ENCODE data around the gene TMCO4. TPM values are rescaled to one million over a fixed set of nuclear protein-coding genes. Genes with fewer than 3 reads are reported as not detected.
A peak's percentile ranks its signal among the peaks of the same experiment; 100 is the strongest.

TMCO4 gene
- polyA plus RNA-seq, 5 donors: 14.5 to 21.1 (median 17.2) TPM

- no peak for DNase-seq
These were observed 111.5 kb downstream of the TMCO4 start for GRCh38 chr1:19688041-19688842.

GRCh38 chr1:19687414-19687813, 112.3 kb downstream of the TMCO4 start:
- DNase-seq: no peak

- no peak for DNase-seq
These were observed 113.7 kb downstream of the TMCO4 start for GRCh38 chr1:19685994-19686393.

GRCh38 chr1:19684677-19685076, 115.0 kb downstream of the TMCO4 start:
- no peak for DNase-seq

GRCh38 chr1:19683351-19683750, 116.4 kb downstream of the TMCO4 start:
- DNase-seq: no peak

GRCh38 chr1:19682901-19683300, 116.8 kb downstream of the TMCO4 start:
- no peak for DNase-seq

- DNase-seq: no peak
These were observed 117.5 kb downstream of the TMCO4 start for GRCh38 chr1:19682257-19682656.

GRCh38 chr1:19680644-19681043, 119.1 kb downstream of the TMCO4 start:
- no peak for DNase-seq

- DNase-seq: no peak
These were observed 120.0 kb downstream of the TMCO4 start for GRCh38 chr1:19679691-19680090.

GRCh38 chr1:19678931-19679453, 120.7 kb downstream of the TMCO4 start:
- DNase-seq: no peak

GRCh38 chr1:19678493-19678892, 121.2 kb downstream of the TMCO4 start:
- DNase-seq: no peak

- DNase-seq: peak in 1 of 2 donors; percentile 48
These were observed 123.2 kb downstream of the TMCO4 start for GRCh38 chr1:19676438-19676922.

- DNase-seq: no peak
These were observed 123.9 kb downstream of the TMCO4 start for GRCh38 chr1:19675797-19676196.

GRCh38 chr1:19672237-19672636, 127.5 kb downstream of the TMCO4 start:
- no peak for DNase-seq

- DNase-seq: no peak
These were observed 128.9 kb downstream of the TMCO4 start for GRCh38 chr1:19670787-19671186.

- DNase-seq: no peak
These were observed 130.8 kb downstream of the TMCO4 start for GRCh38 chr1:19668888-19669287.

GRCh38 chr1:19665496-19666465, 133.9 kb downstream of the TMCO4 start:
- no peak for DNase-seq

GRCh38 chr1:19665186-19665495, 134.6 kb downstream of the TMCO4 start:
- DNase-seq: no peak

- no peak for DNase-seq
These were observed 135.1 kb downstream of the TMCO4 start, which contains the start of gene HTR6 for GRCh38 chr1:19664453-19665185. Gene HTR6 (plus strand): TSS chr1:19664875. CDS start chr1:19665754, 879 bp downstream.

- DNase-seq: no peak
These were observed 137.4 kb downstream of the TMCO4 start for GRCh38 chr1:19662313-19662712.

GRCh38 chr1:19661721-19662228, 137.9 kb downstream of the TMCO4 start:
- DNase-seq: no peak
